ENCODE data around the gene CERS1.

Gene CERS1

DNA sequence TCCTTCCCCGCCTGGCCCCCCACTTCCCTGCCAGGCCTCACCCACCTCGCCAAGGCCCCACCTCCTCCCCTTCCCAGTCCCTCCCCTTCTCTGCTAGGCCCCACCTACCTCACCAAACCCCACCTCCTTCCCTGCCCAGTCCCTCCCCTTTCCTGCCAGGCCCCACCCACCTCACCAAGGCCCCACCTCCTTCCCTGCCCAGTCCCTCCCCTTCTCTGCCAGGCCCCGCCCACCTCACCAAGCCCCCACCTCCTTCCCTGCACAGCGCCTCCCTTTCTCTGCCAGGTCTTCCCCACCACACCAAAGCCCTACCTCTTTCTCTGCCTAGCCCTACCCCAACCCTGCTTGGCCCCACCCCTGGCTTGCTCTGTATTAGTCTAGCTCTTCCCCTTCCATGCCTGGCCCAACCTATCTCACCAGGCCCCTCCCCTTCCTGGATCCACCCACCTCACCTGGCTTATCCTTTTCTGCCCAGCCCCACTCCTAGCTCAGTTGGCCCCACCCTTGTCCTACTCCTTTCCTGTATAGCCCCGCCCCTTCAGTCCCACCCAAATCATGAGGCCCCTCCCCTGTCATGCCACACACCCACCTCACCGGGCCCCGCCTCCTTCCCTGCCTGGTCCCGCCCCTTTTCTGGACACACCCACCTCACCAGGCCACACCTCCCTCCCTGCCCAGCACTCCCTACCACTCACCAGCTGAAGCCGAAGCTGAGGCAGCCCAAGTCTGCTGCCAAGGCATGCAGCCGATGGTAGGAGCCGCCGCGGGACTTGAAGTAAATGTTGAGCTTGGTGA, 16.2 kb downstream of the CERS1 start (continued):
- TF ChIP-seq KLF8 (tag by site-specific recombination; IDR thresholded peaks at IDR 0.05), result peak; percentile 94
- TF ChIP-seq ZNF140 (tag by site-specific recombination; IDR thresholded peaks at IDR 0.05), result no peak
- peak; percentile 73 for TF ChIP-seq SP2 (tag by site-specific recombination; IDR thresholded peaks at IDR 0.05)
- TF ChIP-seq, protein P1, sequence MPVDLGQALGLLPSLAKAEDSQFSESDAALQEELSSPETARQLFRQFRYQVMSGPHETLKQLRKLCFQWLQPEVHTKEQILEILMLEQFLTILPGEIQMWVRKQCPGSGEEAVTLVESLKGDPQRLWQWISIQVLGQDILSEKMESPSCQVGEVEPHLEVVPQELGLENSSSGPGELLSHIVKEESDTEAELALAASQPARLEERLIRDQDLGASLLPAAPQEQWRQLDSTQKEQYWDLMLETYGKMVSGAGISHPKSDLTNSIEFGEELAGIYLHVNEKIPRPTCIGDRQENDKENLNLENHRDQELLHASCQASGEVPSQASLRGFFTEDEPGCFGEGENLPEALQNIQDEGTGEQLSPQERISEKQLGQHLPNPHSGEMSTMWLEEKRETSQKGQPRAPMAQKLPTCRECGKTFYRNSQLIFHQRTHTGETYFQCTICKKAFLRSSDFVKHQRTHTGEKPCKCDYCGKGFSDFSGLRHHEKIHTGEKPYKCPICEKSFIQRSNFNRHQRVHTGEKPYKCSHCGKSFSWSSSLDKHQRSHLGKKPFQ (tag by site-specific recombination; IDR thresholded peaks at IDR 0.05), result no peak
- TF ChIP-seq ZNF112 (tag by site-specific recombination; IDR thresholded peaks at IDR 0.05), result no peak
- peak; percentile 65 for TF ChIP-seq SP3 (tag by site-specific recombination; IDR thresholded peaks at IDR 0.05)
- TF ChIP-seq GFI1B (tag by site-specific recombination; IDR thresholded peaks at IDR 0.05), result no peak
- no peak for TF ChIP-seq ZNF521 (tag by site-specific recombination; IDR thresholded peaks at IDR 0.05)
- no peak for TF ChIP-seq ZNF114 (tag by site-specific recombination; IDR thresholded peaks at IDR 0.05)
- TF ChIP-seq ZNF626 (tag by site-specific recombination; IDR thresholded peaks at IDR 0.05), result no peak
- TF ChIP-seq, protein P2, sequence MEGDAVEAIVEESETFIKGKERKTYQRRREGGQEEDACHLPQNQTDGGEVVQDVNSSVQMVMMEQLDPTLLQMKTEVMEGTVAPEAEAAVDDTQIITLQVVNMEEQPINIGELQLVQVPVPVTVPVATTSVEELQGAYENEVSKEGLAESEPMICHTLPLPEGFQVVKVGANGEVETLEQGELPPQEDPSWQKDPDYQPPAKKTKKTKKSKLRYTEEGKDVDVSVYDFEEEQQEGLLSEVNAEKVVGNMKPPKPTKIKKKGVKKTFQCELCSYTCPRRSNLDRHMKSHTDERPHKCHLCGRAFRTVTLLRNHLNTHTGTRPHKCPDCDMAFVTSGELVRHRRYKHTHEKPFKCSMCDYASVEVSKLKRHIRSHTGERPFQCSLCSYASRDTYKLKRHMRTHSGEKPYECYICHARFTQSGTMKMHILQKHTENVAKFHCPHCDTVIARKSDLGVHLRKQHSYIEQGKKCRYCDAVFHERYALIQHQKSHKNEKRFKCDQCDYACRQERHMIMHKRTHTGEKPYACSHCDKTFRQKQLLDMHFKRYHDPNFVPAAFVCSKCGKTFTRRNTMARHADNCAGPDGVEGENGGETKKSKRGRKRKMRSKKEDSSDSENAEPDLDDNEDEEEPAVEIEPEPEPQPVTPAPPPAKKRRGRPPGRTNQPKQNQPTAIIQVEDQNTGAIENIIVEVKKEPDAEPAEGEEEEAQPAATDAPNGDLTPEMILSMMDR (tag by site-specific recombination; IDR thresholded peaks at IDR 0.05), result no peak
- no peak for TF ChIP-seq SETDB1 (IDR thresholded peaks at IDR 0.05; ENCODE audit: insufficient read length, low read length)
- TF ChIP-seq ZBTB21 (tag by site-specific recombination; IDR thresholded peaks at IDR 0.05), result no peak
- no peak for TF ChIP-seq ZNF544 (tag by site-specific recombination; IDR thresholded peaks at IDR 0.05)
- TF ChIP-seq ZNF366 (tag by site-specific recombination; conservative IDR thresholded peaks at IDR 0.05), result no peak
- peak; percentile 86 for TF ChIP-seq KLF1 (tag by site-specific recombination; IDR thresholded peaks at IDR 0.05)
- 0 out of 2 replicates have a peak, but pooled peaks have one; percentile 44 for TF ChIP-seq KLF16 (tag by site-specific recombination; IDR thresholded peaks at IDR 0.05)
- TF ChIP-seq ZNF138 (tag by site-specific recombination; IDR thresholded peaks at IDR 0.05; ENCODE audit: borderline replicate concordance), result no peak
- no peak for TF ChIP-seq BCL11B (tag by site-specific recombination; IDR thresholded peaks at IDR 0.05; ENCODE audit: low read depth)
- TF ChIP-seq, protein P3, sequence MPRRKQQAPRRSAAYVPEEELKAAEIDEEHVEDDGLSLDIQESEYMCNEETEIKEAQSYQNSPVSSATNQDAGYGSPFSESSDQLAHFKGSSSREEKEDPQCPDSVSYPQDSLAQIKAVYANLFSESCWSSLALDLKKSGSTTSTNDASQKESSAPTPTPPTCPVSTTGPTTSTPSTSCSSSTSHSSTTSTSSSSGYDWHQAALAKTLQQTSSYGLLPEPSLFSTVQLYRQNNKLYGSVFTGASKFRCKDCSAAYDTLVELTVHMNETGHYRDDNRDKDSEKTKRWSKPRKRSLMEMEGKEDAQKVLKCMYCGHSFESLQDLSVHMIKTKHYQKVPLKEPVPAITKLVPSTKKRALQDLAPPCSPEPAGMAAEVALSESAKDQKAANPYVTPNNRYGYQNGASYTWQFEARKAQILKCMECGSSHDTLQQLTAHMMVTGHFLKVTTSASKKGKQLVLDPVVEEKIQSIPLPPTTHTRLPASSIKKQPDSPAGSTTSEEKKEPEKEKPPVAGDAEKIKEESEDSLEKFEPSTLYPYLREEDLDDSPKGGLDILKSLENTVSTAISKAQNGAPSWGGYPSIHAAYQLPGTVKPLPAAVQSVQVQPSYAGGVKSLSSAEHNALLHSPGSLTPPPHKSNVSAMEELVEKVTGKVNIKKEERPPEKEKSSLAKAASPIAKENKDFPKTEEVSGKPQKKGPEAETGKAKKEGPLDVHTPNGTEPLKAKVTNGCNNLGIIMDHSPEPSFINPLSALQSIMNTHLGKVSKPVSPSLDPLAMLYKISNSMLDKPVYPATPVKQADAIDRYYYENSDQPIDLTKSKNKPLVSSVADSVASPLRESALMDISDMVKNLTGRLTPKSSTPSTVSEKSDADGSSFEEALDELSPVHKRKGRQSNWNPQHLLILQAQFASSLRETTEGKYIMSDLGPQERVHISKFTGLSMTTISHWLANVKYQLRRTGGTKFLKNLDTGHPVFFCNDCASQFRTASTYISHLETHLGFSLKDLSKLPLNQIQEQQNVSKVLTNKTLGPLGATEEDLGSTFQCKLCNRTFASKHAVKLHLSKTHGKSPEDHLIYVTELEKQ (tag by site-specific recombination; IDR thresholded peaks at IDR 0.05; ENCODE audit: borderline replicate concordance), result no peak
- no peak for TF ChIP-seq ZNF184 (tag by site-specific recombination; IDR thresholded peaks at IDR 0.05)
- TF ChIP-seq ZNF223 (tag by site-specific recombination; IDR thresholded peaks at IDR 0.05), result no peak
- TF ChIP-seq, protein P4, sequence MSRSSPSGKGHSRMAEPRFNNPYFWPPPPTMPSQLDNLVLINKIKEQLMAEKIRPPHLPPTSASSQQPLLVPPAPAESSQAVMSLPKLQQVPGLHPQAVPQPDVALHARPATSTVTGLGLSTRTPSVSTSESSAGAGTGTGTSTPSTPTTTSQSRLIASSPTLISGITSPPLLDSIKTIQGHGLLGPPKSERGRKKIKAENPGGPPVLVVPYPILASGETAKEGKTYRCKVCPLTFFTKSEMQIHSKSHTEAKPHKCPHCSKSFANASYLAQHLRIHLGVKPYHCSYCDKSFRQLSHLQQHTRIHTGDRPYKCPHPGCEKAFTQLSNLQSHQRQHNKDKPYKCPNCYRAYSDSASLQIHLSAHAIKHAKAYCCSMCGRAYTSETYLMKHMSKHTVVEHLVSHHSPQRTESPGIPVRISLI (tag by site-specific recombination; IDR thresholded peaks at IDR 0.05), result no peak
- TF ChIP-seq ZEB2 (tag by site-specific recombination; IDR thresholded peaks at IDR 0.05), result no peak
- no peak for TF ChIP-seq ZNF404 (tag by site-specific recombination; IDR thresholded peaks at IDR 0.05)
- TF ChIP-seq ZNF664 (tag by site-specific recombination; IDR thresholded peaks at IDR 0.05), result no peak
- TF ChIP-seq KLF10 (tag by site-specific recombination; IDR thresholded peaks at IDR 0.05), result peak; percentile 67; the same call in 1 of the 2 replicates
- TF ChIP-seq ZSCAN23 (tag by site-specific recombination; IDR thresholded peaks at IDR 0.05), result no peak
- TF ChIP-seq ZNF292 (tag by site-specific recombination; IDR thresholded peaks at IDR 0.05; ENCODE audit: borderline replicate concordance, low read depth), result no peak
- TF ChIP-seq, protein P5, sequence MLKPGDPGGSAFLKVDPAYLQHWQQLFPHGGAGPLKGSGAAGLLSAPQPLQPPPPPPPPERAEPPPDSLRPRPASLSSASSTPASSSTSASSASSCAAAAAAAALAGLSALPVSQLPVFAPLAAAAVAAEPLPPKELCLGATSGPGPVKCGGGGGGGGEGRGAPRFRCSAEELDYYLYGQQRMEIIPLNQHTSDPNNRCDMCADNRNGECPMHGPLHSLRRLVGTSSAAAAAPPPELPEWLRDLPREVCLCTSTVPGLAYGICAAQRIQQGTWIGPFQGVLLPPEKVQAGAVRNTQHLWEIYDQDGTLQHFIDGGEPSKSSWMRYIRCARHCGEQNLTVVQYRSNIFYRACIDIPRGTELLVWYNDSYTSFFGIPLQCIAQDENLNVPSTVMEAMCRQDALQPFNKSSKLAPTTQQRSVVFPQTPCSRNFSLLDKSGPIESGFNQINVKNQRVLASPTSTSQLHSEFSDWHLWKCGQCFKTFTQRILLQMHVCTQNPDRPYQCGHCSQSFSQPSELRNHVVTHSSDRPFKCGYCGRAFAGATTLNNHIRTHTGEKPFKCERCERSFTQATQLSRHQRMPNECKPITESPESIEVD (tag by site-specific recombination; IDR thresholded peaks at IDR 0.05), result no peak

Measured in HEK293 (cell line).